ENCODE measurements around the gene PROM1. TPM values are rescaled to one million over a fixed set of nuclear protein-coding genes. Genes with fewer than 3 reads are reported as not detected.

PROM1 gene
- total RNA-seq, 1 donor from 2014 or later: 55.9 TPM

DNA sequence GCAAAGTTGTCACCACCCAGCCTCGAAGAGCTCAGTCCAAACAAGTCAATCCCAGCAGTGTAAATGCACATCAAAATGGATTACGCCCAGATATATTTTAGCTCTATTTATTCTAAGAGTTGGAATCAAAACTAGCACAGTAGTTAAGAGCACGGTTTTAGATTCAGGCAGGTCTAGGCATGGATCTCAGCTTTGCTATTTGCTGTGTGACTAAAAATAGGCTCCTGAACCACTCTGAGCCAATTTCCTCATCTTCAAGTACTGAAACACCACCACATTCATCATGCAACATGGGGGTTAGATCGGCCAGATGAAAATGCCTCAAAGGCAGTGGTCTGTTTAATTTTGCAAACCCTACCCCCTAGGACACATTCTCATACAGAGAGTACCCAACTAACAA is 65.0 kb downstream of the PROM1 start:
- H3K9ac ChIP-seq: no peak overlapping the region
- H3K36me3 ChIP-seq: peaks cover 5% of the 10 kb centered on the region
- H3K27ac ChIP-seq: no peak overlapping the region
- H3K4me1 ChIP-seq: no peaks in the 10 kb centered on the region
- H3K4me3 Mint-ChIP-seq: no peak overlapping the region
- H3K9me3 Mint-ChIP-seq: no peaks in the 10 kb centered on the region
- no peak overlapping the region for H2AFZ ChIP-seq (replicated peaks)
- H4K20me1 ChIP-seq (ENCODE audit: low read depth): no peaks in the 10 kb centered on the region
- H3K27me3 Mint-ChIP-seq (ENCODE audit: insufficient read depth, low read depth): no peaks in the 10 kb centered on the region
- H3F3A ChIP-seq (ENCODE audit: low read depth): no peaks in the 10 kb centered on the region
- no peak overlapping the region for H3K27ac Mint-ChIP-seq
- DNase-seq (ENCODE audit: low spot score): no peak
- no peaks in the 10 kb centered on the region for H3K9me3 ChIP-seq (ENCODE audit: low read depth)
- H3K4me3 ChIP-seq: no peak overlapping the region
- H3K36me3 Mint-ChIP-seq: peaks cover 30% of the 10 kb centered on the region
- no peaks in the 10 kb centered on the region for H3K27me3 ChIP-seq
- H3K4me1 Mint-ChIP-seq: no peaks in the 10 kb centered on the region
- no peaks in the 10 kb centered on the region for H3K79me2 ChIP-seq (ENCODE audit: low read depth)
- H3K4me2 ChIP-seq: no peak overlapping the region
- TF ChIP-seq, protein P1, sequence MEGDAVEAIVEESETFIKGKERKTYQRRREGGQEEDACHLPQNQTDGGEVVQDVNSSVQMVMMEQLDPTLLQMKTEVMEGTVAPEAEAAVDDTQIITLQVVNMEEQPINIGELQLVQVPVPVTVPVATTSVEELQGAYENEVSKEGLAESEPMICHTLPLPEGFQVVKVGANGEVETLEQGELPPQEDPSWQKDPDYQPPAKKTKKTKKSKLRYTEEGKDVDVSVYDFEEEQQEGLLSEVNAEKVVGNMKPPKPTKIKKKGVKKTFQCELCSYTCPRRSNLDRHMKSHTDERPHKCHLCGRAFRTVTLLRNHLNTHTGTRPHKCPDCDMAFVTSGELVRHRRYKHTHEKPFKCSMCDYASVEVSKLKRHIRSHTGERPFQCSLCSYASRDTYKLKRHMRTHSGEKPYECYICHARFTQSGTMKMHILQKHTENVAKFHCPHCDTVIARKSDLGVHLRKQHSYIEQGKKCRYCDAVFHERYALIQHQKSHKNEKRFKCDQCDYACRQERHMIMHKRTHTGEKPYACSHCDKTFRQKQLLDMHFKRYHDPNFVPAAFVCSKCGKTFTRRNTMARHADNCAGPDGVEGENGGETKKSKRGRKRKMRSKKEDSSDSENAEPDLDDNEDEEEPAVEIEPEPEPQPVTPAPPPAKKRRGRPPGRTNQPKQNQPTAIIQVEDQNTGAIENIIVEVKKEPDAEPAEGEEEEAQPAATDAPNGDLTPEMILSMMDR (IDR thresholded peaks at IDR 0.05): no peak
- TF ChIP-seq EZH2 (IDR thresholded peaks at IDR 0.05) (no peak), EZH2phosphoT487 (IDR thresholded peaks at IDR 0.05) (no peak)

DNA sequence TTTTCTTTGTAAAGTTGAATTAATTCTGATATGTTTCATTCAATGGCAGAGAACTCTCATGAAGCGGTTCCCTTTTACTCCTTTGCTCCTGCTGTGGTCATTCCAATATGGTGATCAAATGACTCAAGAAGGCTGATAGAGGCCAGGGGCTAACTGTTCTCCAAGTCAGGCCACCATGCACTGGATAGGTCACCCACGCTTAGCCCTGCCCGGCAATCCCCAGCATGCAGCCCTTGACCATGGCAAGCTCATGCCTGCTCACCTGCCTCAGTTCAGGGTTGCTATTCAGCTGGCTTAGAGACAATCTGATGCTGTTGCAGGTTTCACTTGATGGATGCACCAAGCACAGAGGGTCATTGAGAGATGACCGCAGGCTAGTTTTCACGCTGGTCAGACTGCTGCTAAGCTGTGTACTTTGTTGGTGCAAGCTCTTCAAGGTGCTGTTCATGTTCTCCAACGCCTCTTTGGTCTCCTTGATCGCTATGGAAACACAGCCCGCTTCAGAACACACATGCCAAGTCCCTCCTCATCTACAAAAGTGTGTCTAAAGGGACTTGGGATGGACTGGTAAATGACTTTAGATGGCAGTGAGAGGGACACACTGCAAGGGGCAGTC is 65.7 kb downstream of the PROM1 start:
- Histone ChIP-seq H2AFZ (replicated peaks) (no peak overlapping the region), H3K27me3 (no peaks in the 10 kb centered on the region), H4K20me1 (ENCODE audit: low read depth) (no peaks in the 10 kb centered on the region), H3K79me2 (ENCODE audit: low read depth) (no peaks in the 10 kb centered on the region), H3K36me3 (peaks cover 5% of the 10 kb centered on the region), H3K4me2 (no peak overlapping the region), H3K9ac (no peak overlapping the region), H3K9me3 (ENCODE audit: low read depth) (no peaks in the 10 kb centered on the region), H3K4me1 (no peaks in the 10 kb centered on the region), H3K27ac (no peak overlapping the region), H3F3A (ENCODE audit: low read depth) (no peaks in the 10 kb centered on the region), H3K4me3 (no peak overlapping the region)
- Mint-ChIP-seq H3K4me3 (no peak overlapping the region), H3K36me3 (peaks cover 29% of the 10 kb centered on the region), H3K27me3 (ENCODE audit: insufficient read depth, low read depth) (peaks cover 3% of the 10 kb centered on the region), H3K9me3 (no peaks in the 10 kb centered on the region), H3K27ac (no peak overlapping the region), H3K4me1 (no peaks in the 10 kb centered on the region)
- no peak for TF ChIP-seq EZH2phosphoT487 (IDR thresholded peaks at IDR 0.05)
- no peak for TF ChIP-seq EZH2 (IDR thresholded peaks at IDR 0.05)
- TF ChIP-seq, protein P1 (IDR thresholded peaks at IDR 0.05): no peak
- DNase-seq (ENCODE audit: low spot score): no peak

DNA sequence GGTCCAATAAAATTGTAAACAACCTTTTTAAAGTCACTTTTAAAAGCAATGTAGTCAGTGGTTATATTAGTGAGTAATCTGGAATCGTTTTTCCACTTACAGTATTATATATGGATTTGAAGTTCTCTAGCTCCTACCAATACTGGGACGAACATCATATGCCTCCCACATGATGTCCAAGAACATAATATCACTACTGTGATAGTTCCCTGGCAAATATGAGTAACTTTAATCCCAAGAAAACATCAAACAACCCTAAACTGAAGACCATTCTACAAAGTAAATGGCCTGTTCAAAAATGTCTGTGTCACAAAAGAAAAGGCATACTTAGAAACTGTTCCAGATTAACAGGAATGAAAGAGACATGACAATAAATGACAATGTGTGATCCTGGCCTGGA is 67.3 kb downstream of the PROM1 start:
- no peak overlapping the region for H3K27ac Mint-ChIP-seq
- H3K9me3 Mint-ChIP-seq: no peaks in the 10 kb centered on the region
- H3K4me1 ChIP-seq: no peaks in the 10 kb centered on the region
- TF ChIP-seq EZH2 (IDR thresholded peaks at IDR 0.05) (no peak), EZH2phosphoT487 (IDR thresholded peaks at IDR 0.05) (no peak)
- TF ChIP-seq, protein P1 (IDR thresholded peaks at IDR 0.05): no peak
- peaks cover 3% of the 10 kb centered on the region for H3K27me3 Mint-ChIP-seq (ENCODE audit: insufficient read depth, low read depth)
- H3K4me1 Mint-ChIP-seq: no peaks in the 10 kb centered on the region
- no peaks in the 10 kb centered on the region for H4K20me1 ChIP-seq (ENCODE audit: low read depth)
- H3K9ac ChIP-seq: no peak overlapping the region
- peaks cover 5% of the 10 kb centered on the region for H3K36me3 ChIP-seq
- H3K4me2 ChIP-seq: no peak overlapping the region
- no peaks in the 10 kb centered on the region for H3F3A ChIP-seq (ENCODE audit: low read depth)
- no peak overlapping the region for H3K4me3 Mint-ChIP-seq
- H3K27me3 ChIP-seq: no peaks in the 10 kb centered on the region
- H3K27ac ChIP-seq: no peak overlapping the region
- H3K4me3 ChIP-seq: no peak overlapping the region
- DNase-seq (ENCODE audit: low spot score): no peak
- no peak overlapping the region for H2AFZ ChIP-seq (replicated peaks)
- no peaks in the 10 kb centered on the region for H3K79me2 ChIP-seq (ENCODE audit: low read depth)
- peaks cover 28% of the 10 kb centered on the region for H3K36me3 Mint-ChIP-seq
- no peaks in the 10 kb centered on the region for H3K9me3 ChIP-seq (ENCODE audit: low read depth)

Measured in neural progenitor cell (in vitro differentiated cells).